ENCODE measurements around the gene PCDHB13. TPM values are rescaled to one million over a fixed set of nuclear protein-coding genes. Genes with fewer than 3 reads are reported as not detected.
"Not testable (repeated sequence)": the region's sequence is repeated elsewhere in the genome, so short reads cannot be mapped to it uniquely, and the experiment has no call there.

Gene PCDHB13
- total and polyA plus RNA-seq, 2 donors = 2.5 to 5.9 TPM

GRCh38 chr5:141189131-141189530 lies 24.6 kb upstream of the PCDHB13 start:
- H3K4me3 ChIP-seq (ENCODE audit: low read depth, low read length); DNase-seq (ENCODE audit: extremely low spot score); H3K36me3 ChIP-seq (ENCODE audit: insufficient read depth); H3K4me1 ChIP-seq (ENCODE audit: insufficient read depth); H3K27ac ChIP-seq (ENCODE audit: low read depth): not testable (repeated sequence)
- WGBS = 24% methylated on average over 27 of the region's 35 CpGs

- 4% methylated on average over 10 of the region's 10 CpGs for WGBS
- no peak within 1 kb of the TSS for H3K27ac ChIP-seq (ENCODE audit: low read depth)
- DNase-seq (ENCODE audit: extremely low spot score) = no peak
- no peaks in the 10 kb centered on the region for H3K4me1 ChIP-seq (ENCODE audit: insufficient read depth)
- no peak within 1 kb of the TSS for H3K4me3 ChIP-seq (ENCODE audit: low read depth, low read length)
- H3K36me3 ChIP-seq (ENCODE audit: insufficient read depth) = no peaks in the 10 kb centered on the region
Measured at GRCh38 chr5:141192110-141192725, 21.5 kb upstream of the PCDHB13 start, which contains the start of gene PCDHB10. Gene PCDHB10 (plus strand): TSS chr5:141192353. CDS start chr5:141192553, 200 bp downstream.

GRCh38 chr5:141194332-141194731 lies 19.4 kb upstream of the PCDHB13 start:
- 24% methylated on average over 20 of the region's 37 CpGs for WGBS
- not testable (repeated sequence) for H3K4me1 ChIP-seq (ENCODE audit: insufficient read depth); H3K36me3 ChIP-seq (ENCODE audit: insufficient read depth); H3K4me3 ChIP-seq (ENCODE audit: low read depth, low read length); H3K27ac ChIP-seq (ENCODE audit: low read depth); DNase-seq (ENCODE audit: extremely low spot score)

GRCh38 chr5:141196363-141196762 lies 17.4 kb upstream of the PCDHB13 start:
- no peak overlapping the region for H3K4me3 ChIP-seq (ENCODE audit: low read depth, low read length)
- no peak overlapping the region for H3K27ac ChIP-seq (ENCODE audit: low read depth)
- 25% methylated on average over 3 of the region's 3 CpGs for WGBS
- H3K4me1 ChIP-seq (ENCODE audit: insufficient read depth) = no peaks in the 10 kb centered on the region
- no peaks in the 10 kb centered on the region for H3K36me3 ChIP-seq (ENCODE audit: insufficient read depth)
- no peak for DNase-seq (ENCODE audit: extremely low spot score)

- no peak for DNase-seq (ENCODE audit: extremely low spot score)
- H3K4me1 ChIP-seq (ENCODE audit: insufficient read depth) = no peaks in the 10 kb centered on the region
- H3K4me3 ChIP-seq (ENCODE audit: low read depth, low read length) = no peak within 1 kb of the TSS
- H3K27ac ChIP-seq (ENCODE audit: low read depth) = no peak within 1 kb of the TSS
- H3K36me3 ChIP-seq (ENCODE audit: insufficient read depth) = no peaks in the 10 kb centered on the region
- WGBS = 31% methylated on average over 21 of the region's 21 CpGs
Measured at GRCh38 chr5:141199359-141200235, 14.1 kb upstream of the PCDHB13 start, which contains the start of gene PCDHB11. Gene PCDHB11 (plus strand): TSS chr5:141199627. CDS start chr5:141199775, 148 bp downstream.

GRCh38 chr5:141201126-141201525 lies 12.6 kb upstream of the PCDHB13 start:
- DNase-seq (ENCODE audit: extremely low spot score); H3K4me3 ChIP-seq (ENCODE audit: low read depth, low read length): not testable (repeated sequence)
- 33% methylated on average over 25 of the region's 38 CpGs for WGBS

GRCh38 chr5:141201646-141202045 lies 12.1 kb upstream of the PCDHB13 start:
- H3K36me3 ChIP-seq (ENCODE audit: insufficient read depth); H3K27ac ChIP-seq (ENCODE audit: low read depth); H3K4me3 ChIP-seq (ENCODE audit: low read depth, low read length); DNase-seq (ENCODE audit: extremely low spot score); H3K4me1 ChIP-seq (ENCODE audit: insufficient read depth): not testable (repeated sequence)
- 30% methylated on average over 31 of the region's 35 CpGs for WGBS

More at GRCh38 chr5:141201126-141201525, 12.6 kb upstream of the PCDHB13 start:
- not testable (repeated sequence) for H3K27ac ChIP-seq (ENCODE audit: low read depth); H3K4me1 ChIP-seq (ENCODE audit: insufficient read depth); H3K36me3 ChIP-seq (ENCODE audit: insufficient read depth)

GRCh38 chr5:141208478-141208877 lies 5.2 kb upstream of the PCDHB13 start, which contains the start of gene PCDHB12:
Gene PCDHB12 (plus strand): TSS chr5:141208719. CDS start chr5:141208908, 189 bp downstream.
- Histone ChIP-seq H3K36me3 (ENCODE audit: insufficient read depth) (no peaks in the 10 kb centered on the region), H3K4me1 (ENCODE audit: insufficient read depth) (no peaks in the 10 kb centered on the region), H3K27ac (ENCODE audit: low read depth) (no peak within 1 kb of the TSS), H3K4me3 (ENCODE audit: low read depth, low read length) (peak within 1 kb of the TSS; percentile 12)
- 19% methylated on average over 11 of the region's 11 CpGs for WGBS
- no peak for DNase-seq (ENCODE audit: extremely low spot score)

GRCh38 chr5:141210281-141210680 lies 3.4 kb upstream of the PCDHB13 start:
- not testable (repeated sequence) for H3K4me3 ChIP-seq (ENCODE audit: low read depth, low read length); H3K4me1 ChIP-seq (ENCODE audit: insufficient read depth); H3K27ac ChIP-seq (ENCODE audit: low read depth); H3K36me3 ChIP-seq (ENCODE audit: insufficient read depth); DNase-seq (ENCODE audit: extremely low spot score)
- WGBS = 30% methylated on average over 39 of the region's 39 CpGs

GRCh38 chr5:141210849-141211248 lies 2.9 kb upstream of the PCDHB13 start:
- H3K4me3 ChIP-seq (ENCODE audit: low read depth, low read length); H3K27ac ChIP-seq (ENCODE audit: low read depth); DNase-seq (ENCODE audit: extremely low spot score); H3K4me1 ChIP-seq (ENCODE audit: insufficient read depth); H3K36me3 ChIP-seq (ENCODE audit: insufficient read depth): not testable (repeated sequence)
- 28% methylated on average over 19 of the region's 27 CpGs for WGBS

- not testable (repeated sequence) for DNase-seq (ENCODE audit: extremely low spot score); H3K4me3 ChIP-seq (ENCODE audit: low read depth, low read length)
Measured at GRCh38 chr5:141214583-141214982, 864 bp downstream of the PCDHB13 start.

GRCh38 chr5:141215504-141215903 lies 1.8 kb downstream of the PCDHB13 start:
- not testable (repeated sequence) for DNase-seq (ENCODE audit: extremely low spot score); H3K36me3 ChIP-seq (ENCODE audit: insufficient read depth); H3K4me1 ChIP-seq (ENCODE audit: insufficient read depth); H3K27ac ChIP-seq (ENCODE audit: low read depth); H3K4me3 ChIP-seq (ENCODE audit: low read depth, low read length)
- WGBS = 31% methylated on average over 33 of the region's 40 CpGs

More at GRCh38 chr5:141214583-141214982, 864 bp downstream of the PCDHB13 start:
- WGBS = 58% methylated on average over 10 of the region's 12 CpGs
- not testable (repeated sequence) for H3K4me1 ChIP-seq (ENCODE audit: insufficient read depth); H3K36me3 ChIP-seq (ENCODE audit: insufficient read depth); H3K27ac ChIP-seq (ENCODE audit: low read depth)

GRCh38 chr5:141216035-141216434 lies 2.3 kb downstream of the PCDHB13 start:
- H3K36me3 ChIP-seq (ENCODE audit: insufficient read depth); H3K4me1 ChIP-seq (ENCODE audit: insufficient read depth); DNase-seq (ENCODE audit: extremely low spot score); H3K4me3 ChIP-seq (ENCODE audit: low read depth, low read length); H3K27ac ChIP-seq (ENCODE audit: low read depth): not testable (repeated sequence)
- WGBS = 30% methylated on average over 21 of the region's 26 CpGs

Measured in urinary bladder (tissue), 4 donors.